ENCODE data around the gene OCSTAMP. TPM values are rescaled to one million over a fixed set of nuclear protein-coding genes. Genes with fewer than 3 reads are reported as not detected.
A peak's percentile ranks its signal among the peaks of the same experiment; 100 is the strongest.

Gene OCSTAMP
- polyA plus RNA-seq, 1 donor from 2014 or later: not detected

DNA sequence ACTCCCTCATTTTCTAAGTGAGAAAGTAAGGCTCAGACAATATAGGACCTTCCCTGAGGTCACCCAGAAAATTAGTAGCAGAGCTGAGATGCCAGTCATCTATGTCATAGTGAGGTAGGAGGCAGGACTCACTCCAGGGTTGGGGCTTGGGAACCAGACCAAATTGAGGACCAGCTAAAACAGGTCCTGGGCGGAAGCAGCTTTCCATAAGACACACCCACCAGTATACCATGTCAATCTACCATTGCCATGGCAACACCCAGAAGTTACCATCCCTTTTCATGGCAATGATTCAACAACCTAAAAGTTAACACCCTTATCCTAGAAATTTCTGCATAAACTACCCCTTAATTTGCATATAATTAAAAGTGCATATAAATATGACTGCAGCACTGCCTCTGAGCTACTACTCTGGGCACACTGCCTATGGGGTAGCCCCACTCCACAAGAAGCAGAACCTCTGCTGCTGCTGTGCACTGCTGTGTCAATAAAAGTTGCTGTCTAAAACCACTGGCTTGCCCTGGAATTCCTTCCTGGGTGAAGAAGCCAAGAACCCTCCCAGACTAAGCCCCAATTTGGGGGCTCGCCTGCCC, 30.3 kb upstream of the OCSTAMP start:
- no peaks in the 10 kb centered on the region for H3K9me3 Mint-ChIP-seq
- H3K4me1 Mint-ChIP-seq: peaks cover 0 to 7% (median 0%) of the 10 kb centered on the region in 3 donors
- H3K4me3 Mint-ChIP-seq: no peak overlapping the region
- peaks cover 11% of the 10 kb centered on the region for H3K27me3 Mint-ChIP-seq
- H3K27ac Mint-ChIP-seq: no peak overlapping the region
- H3K36me3 Mint-ChIP-seq: no peaks in the 10 kb centered on the region

DNA sequence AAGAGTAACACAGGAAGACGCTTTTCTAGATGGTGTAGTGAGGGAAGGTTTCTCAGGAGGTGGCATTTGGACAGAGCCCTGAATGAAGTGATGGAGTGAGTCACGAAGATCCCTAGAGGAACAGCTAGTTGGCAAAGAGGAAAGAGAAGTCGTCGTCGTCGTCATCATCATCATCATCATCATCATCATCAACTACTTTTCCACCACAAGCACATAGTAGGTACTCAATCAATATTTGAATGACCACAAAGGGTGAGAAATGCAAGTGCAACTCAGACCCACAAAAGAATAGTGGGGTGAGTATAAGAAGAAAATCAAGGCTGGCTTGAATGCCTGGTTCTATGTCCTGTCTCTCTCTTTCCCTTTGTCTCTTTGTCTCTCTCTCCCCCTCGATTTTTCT, 28.3 kb upstream of the OCSTAMP start:
- peak overlapping the region in 1 of 4 donors; percentile 16 for H3K4me3 Mint-ChIP-seq
- peaks cover 0 to 9% (median 0%) of the 10 kb centered on the region in 3 donors for H3K4me1 Mint-ChIP-seq
- H3K27ac Mint-ChIP-seq: no peak overlapping the region
- peaks cover 12% of the 10 kb centered on the region for H3K27me3 Mint-ChIP-seq
- no peaks in the 10 kb centered on the region for H3K36me3 Mint-ChIP-seq
- H3K9me3 Mint-ChIP-seq: no peaks in the 10 kb centered on the region

DNA sequence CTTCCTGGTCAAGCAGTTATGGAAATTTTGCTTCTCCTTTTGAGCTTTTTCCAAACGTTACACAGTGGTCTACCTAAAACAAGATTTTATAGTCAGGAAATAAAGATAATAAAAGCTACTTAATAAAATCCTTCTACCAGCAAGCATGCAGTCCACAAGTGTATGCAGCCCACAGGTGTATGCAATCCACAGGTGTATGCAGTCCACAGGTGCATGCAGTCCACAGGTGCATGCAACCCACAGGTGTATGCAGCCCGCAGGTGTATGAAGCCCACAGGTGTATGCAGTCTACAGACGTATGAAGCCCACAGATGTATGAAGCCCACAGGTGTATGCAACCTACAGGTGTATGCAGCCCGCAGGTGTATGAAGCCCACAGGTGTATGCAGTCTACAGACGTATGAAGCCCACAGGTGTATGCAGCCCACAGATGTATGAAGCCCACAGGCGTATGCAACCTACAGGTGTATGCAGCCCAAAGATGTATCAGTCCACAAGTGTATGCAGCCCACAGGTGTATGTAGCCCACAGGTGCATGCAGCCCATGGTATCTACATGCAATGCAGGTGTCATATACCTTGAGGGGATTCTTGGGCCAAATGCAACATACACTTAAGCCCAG, 26.4 kb upstream of the OCSTAMP start:
- H3K36me3 Mint-ChIP-seq: no peaks in the 10 kb centered on the region
- H3K4me1 Mint-ChIP-seq: peaks cover 0 to 9% (median 0%) of the 10 kb centered on the region in 3 donors
- peaks cover 14% of the 10 kb centered on the region for H3K27me3 Mint-ChIP-seq
- H3K4me3 Mint-ChIP-seq: no peak overlapping the region
- H3K27ac Mint-ChIP-seq: no peak overlapping the region
- H3K9me3 Mint-ChIP-seq: peaks cover 0 to 2% (median 0%) of the 10 kb centered on the region in 3 donors

DNA sequence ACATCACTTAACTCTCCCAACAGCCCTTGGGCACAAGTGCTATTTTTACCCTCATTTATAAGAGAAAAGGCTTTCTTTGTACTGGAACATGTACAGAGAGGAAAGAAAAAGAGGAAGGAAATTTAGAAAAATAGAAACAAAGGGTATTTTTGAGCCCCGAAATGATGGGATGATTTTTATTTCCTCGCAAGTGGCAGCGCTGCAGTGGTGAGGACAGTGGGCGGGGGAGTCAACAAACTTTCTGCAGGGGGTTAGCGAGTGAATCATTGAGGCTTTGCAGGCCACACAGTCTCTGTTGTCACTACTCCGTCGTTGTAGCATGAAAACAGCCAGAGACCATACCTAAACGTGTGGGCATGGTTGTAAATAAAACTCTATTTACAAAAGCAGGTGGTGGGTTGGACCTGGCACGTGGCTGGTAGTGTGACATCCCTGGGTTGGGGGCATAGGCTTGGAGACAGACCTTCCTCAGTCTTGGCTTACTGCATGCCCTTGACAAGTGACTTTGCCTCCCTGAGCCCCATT, 25.5 kb upstream of the OCSTAMP start:
- Mint-ChIP-seq H3K27me3 (peaks cover 9% of the 10 kb centered on the region), H3K4me1 (peaks cover 0 to 9% (median 0%) of the 10 kb centered on the region in 3 donors), H3K36me3 (no peaks in the 10 kb centered on the region), H3K4me3 (no peak overlapping the region), H3K9me3 (peaks cover 0 to 2% (median 0%) of the 10 kb centered on the region in 3 donors), H3K27ac (no peak overlapping the region)

DNA sequence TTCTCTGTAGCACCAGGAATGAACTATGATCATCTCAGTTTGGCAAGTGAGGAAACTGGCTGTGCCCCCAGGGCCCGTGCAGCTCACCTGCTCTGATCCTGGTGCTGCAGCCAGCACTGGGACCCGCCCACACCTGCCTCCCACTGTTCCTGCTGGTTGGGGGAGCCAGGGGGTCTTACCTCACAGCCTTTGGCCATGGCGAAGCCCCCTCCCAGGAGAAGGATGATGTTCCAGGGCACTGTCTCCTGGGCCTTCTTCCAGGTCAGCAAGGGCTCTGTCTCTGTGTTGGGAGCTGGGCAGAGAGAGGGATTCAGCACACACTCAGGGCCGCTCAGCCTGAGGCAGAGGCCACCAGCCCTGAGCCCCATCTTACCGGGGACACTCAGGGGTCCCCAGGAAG, 24.9 kb upstream of the OCSTAMP start:
- peaks cover 9% of the 10 kb centered on the region for H3K27me3 Mint-ChIP-seq
- no peak overlapping the region for H3K27ac Mint-ChIP-seq
- peaks cover 0 to 9% (median 0%) of the 10 kb centered on the region in 3 donors for H3K4me1 Mint-ChIP-seq
- peaks cover 0 to 2% (median 0%) of the 10 kb centered on the region in 3 donors for H3K9me3 Mint-ChIP-seq
- no peaks in the 10 kb centered on the region for H3K36me3 Mint-ChIP-seq
- H3K4me3 Mint-ChIP-seq: no peak overlapping the region

DNA sequence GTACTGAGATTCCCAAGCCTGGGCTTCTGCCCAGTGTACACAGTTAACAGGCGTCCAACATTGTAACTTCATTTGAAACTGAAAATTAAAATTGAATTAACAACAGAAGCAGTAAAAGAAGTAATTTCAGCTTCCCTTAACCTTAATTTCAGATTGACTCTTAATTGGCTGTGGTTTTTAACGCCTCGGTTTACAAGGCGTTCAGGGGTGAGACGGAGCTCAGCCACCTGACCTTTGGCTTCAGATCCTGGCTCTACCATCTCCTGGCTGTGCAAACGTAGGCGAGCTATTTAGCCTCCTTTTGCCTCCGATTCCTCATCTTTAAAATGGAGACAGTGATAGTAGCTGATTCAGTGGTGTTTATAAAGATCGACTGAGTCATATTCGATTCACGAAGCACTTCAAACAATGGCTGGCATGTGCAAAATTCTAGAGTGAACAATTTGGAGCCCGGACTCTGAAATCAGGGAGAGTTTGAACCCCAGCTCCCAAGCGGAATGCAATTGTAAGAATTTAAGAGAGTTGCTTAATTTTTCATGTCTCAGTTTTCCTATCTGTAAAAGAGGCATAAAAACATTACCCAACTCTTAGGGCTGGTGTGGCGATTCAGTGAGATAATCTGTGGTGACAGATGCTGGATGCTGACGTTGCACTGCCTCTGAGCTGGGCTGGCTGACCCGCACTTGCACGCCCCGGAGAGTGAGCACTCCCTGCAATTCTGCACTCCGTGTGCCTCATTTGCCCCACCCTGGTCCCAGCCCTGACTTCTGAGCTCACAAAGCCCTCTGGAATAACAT, 23.5 kb upstream of the OCSTAMP start:
- Mint-ChIP-seq H3K9me3 (peaks cover 0 to 2% (median 0%) of the 10 kb centered on the region in 3 donors), H3K27me3 (peaks cover 9% of the 10 kb centered on the region), H3K4me3 (no peak overlapping the region), H3K27ac (no peak overlapping the region), H3K4me1 (peaks cover 0 to 9% (median 0%) of the 10 kb centered on the region in 3 donors), H3K36me3 (no peaks in the 10 kb centered on the region)

DNA sequence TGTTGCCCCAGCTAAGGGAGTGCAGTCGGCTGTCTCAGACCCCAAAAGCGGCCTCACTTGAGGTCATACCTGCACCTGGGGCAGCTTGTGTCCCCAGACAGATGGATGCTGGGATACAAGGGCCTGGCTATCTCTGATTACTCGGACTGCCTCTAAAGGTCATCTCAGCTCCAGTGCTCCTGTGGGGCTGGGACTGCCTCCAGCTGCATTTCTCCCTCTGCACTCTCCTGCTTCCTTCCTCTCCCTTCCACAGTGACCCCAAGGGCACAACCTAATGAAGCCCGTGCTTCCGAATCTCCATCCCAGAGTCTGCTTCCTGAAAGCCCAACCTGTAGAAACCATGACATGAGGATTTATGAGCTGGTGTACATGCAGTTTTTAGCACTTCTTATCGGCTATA, 22.8 kb upstream of the OCSTAMP start:
- H3K4me1 Mint-ChIP-seq: peaks cover 0 to 9% (median 0%) of the 10 kb centered on the region in 3 donors
- H3K27ac Mint-ChIP-seq: no peak overlapping the region
- no peaks in the 10 kb centered on the region for H3K36me3 Mint-ChIP-seq
- peaks cover 0 to 2% (median 0%) of the 10 kb centered on the region in 3 donors for H3K9me3 Mint-ChIP-seq
- H3K4me3 Mint-ChIP-seq: no peak overlapping the region
- peaks cover 9% of the 10 kb centered on the region for H3K27me3 Mint-ChIP-seq

DNA sequence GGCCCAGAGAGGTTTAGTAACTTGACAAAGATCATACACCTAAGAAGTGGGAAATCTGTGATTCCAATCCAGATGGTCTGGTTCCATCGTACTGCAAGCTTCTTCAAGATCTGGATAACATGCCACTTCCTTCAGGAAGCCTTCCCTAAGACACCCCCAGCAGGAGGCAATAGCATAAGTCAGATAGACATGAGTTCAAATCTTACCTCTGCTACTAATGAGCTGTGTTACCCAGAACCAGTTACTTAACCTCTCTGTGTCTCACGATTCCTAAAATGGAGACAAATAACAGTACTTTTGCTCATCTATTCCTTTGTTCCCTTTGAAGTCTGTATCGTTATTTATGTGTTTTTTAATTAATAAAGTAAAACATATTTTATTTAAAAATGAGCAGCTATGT, 22.3 kb upstream of the OCSTAMP start:
- H3K27ac Mint-ChIP-seq: no peak overlapping the region
- peaks cover 7% of the 10 kb centered on the region for H3K27me3 Mint-ChIP-seq
- H3K4me3 Mint-ChIP-seq: no peak overlapping the region
- H3K4me1 Mint-ChIP-seq: peaks cover 0 to 9% (median 0%) of the 10 kb centered on the region in 3 donors
- peaks cover 0 to 2% (median 0%) of the 10 kb centered on the region in 3 donors for H3K9me3 Mint-ChIP-seq
- H3K36me3 Mint-ChIP-seq: no peaks in the 10 kb centered on the region

DNA sequence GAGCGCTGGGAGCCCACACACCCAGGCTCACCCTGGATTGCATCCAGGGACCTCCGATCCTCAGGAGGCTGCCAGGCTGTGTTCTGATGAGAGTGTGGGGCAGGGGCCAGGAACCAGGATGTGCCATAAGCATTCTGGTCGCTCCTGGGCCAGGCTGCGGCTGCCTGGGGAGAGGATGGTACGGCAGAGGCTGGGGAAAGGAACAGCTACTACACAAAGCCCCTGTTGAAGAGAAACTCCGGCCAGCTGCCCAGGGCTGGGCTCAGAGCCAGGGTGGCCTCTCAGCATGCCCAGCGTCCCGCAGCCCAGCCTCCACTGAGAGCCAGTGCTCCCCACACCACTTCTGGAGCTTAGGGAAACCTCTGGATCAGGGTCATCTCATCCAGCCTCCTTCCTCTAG, 21.7 kb upstream of the OCSTAMP start:
- no peak overlapping the region for H3K4me3 Mint-ChIP-seq
- H3K9me3 Mint-ChIP-seq: peaks cover 0 to 2% (median 0%) of the 10 kb centered on the region in 3 donors
- peaks cover 7% of the 10 kb centered on the region for H3K27me3 Mint-ChIP-seq
- H3K36me3 Mint-ChIP-seq: no peaks in the 10 kb centered on the region
- peaks cover 0 to 9% (median 0%) of the 10 kb centered on the region in 3 donors for H3K4me1 Mint-ChIP-seq
- H3K27ac Mint-ChIP-seq: no peak overlapping the region

DNA sequence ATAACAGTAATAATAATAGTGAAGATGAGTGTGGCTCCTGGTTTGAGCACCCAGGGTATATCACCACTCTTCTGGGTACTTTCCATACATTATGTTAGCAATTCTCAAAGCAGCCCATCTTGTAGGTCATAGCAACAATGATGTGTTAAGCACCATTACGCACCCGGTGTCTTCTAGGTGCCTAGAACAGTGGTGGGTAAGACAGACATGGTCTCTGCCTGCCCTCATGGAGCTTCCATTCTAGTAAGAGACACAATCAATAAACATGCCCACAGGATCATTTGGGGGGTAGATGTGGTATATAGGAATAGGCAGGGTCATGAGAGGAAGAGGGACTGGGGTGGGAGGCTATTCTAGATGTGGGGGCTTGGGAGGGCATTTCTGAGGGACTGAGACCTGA, 21.0 kb upstream of the OCSTAMP start:
- no peak overlapping the region for H3K27ac Mint-ChIP-seq
- H3K36me3 Mint-ChIP-seq: no peaks in the 10 kb centered on the region
- H3K4me3 Mint-ChIP-seq: no peak overlapping the region
- H3K27me3 Mint-ChIP-seq: peaks cover 7% of the 10 kb centered on the region
- H3K4me1 Mint-ChIP-seq: peaks cover 0 to 9% (median 0%) of the 10 kb centered on the region in 3 donors
- H3K9me3 Mint-ChIP-seq: peaks cover 0 to 2% (median 0%) of the 10 kb centered on the region in 3 donors

DNA sequence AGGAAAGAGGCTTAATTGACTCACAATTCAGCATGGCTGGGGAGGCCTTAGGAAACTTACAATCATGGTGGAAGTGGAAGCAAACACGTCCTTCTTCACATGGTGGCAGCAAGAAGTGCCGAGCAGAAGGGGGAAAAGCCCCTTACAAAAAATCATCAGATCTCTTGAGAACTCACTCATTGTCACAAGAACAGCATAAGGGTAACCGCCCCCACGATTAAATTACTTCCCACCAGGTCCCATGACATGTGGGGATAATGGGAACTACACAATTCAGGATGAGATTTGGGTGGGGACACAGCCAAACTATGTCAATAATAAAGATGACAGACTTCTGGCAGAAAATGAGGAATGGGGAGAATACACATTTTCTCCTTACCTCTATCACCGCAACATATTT, 20.5 kb upstream of the OCSTAMP start:
- H3K4me1 Mint-ChIP-seq: peaks cover 0 to 4% (median 0%) of the 10 kb centered on the region in 3 donors
- no peak overlapping the region for H3K27ac Mint-ChIP-seq
- H3K27me3 Mint-ChIP-seq: peaks cover 6% of the 10 kb centered on the region
- peaks cover 0 to 2% (median 0%) of the 10 kb centered on the region in 3 donors for H3K9me3 Mint-ChIP-seq
- no peak overlapping the region for H3K4me3 Mint-ChIP-seq
- H3K36me3 Mint-ChIP-seq: no peaks in the 10 kb centered on the region

DNA sequence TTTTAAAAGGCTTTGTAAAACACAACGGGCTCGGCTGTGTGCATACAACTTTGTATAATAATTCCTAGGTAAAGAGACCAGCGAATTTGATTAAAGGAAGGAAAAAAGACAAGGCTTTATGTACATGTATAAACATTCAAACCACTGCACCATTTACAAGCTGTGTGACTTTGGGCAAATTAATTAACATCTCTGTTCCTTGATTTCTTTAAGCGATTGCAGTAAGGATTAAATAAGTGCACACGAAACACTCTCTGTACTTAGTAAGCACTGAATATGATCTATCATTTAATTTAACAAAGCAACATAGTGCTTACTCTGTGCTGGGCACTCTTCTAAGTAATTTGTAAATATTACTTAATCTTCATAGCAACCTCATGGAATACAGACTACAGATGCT, 19.5 kb upstream of the OCSTAMP start:
- Mint-ChIP-seq H3K4me3 (no peak overlapping the region), H3K4me1 (no peaks in the 10 kb centered on the region), H3K27me3 (peaks cover 10% of the 10 kb centered on the region), H3K9me3 (peaks cover 0 to 2% (median 0%) of the 10 kb centered on the region in 3 donors), H3K27ac (no peak overlapping the region), H3K36me3 (no peaks in the 10 kb centered on the region)

DNA sequence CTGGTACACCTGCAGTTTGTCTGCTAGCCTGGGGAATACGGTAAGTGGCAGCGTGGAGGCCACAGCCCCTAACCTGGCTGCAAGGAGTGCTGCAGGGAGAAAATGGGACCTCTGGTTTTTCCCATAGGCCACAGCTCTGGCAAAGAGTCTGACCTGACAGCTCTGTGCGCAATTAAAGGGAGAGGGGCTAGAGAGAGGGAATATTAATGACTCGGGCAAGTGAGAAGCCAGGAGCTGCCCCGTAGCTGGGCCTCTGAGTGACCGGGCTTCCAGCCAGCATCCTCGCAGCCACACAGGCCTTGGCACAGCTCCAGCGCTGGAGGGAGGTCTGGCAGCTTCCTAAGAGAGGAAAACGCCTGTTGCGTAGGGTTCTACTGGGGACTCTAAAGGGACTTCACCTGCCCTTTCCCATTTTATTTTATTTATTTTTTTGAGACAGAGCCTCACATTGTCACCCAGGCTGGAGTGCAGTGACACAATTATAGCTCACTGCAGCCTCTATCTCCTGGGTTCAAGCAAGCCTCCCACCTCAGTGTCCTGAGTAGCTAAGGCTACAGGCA, 18.2 kb upstream of the OCSTAMP start:
- H3K27ac Mint-ChIP-seq: no peak overlapping the region
- no peaks in the 10 kb centered on the region for H3K36me3 Mint-ChIP-seq
- H3K9me3 Mint-ChIP-seq: peaks cover 0 to 2% (median 0%) of the 10 kb centered on the region in 3 donors
- no peak overlapping the region for H3K4me3 Mint-ChIP-seq
- H3K4me1 Mint-ChIP-seq: no peaks in the 10 kb centered on the region
- H3K27me3 Mint-ChIP-seq: peaks cover 8% of the 10 kb centered on the region

DNA sequence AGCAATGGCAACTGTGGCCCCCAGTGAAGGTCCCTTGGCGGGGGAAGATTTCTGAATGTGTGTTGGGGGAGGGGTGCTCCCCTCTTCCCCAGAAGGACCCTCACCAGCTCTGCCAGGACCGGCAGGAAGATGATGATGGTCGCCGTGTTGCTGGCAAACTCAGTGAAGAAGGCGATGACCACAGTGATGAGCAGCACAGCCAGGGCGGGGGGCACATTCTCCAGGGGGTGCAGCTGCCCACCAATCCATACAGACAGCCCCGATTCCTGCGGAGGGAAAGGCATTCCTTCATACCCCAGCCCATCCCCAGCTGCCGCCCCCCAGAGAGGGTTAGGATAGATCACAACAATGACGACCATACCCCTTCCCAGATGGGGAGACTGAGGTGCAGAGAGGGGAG, 15.7 kb upstream of the OCSTAMP start:
- H3K36me3 Mint-ChIP-seq: no peaks in the 10 kb centered on the region
- H3K4me1 Mint-ChIP-seq: peaks cover 0 to under 1% (median 0%) of the 10 kb centered on the region in 3 donors
- H3K27me3 Mint-ChIP-seq: peaks cover 6% of the 10 kb centered on the region
- no peaks in the 10 kb centered on the region for H3K9me3 Mint-ChIP-seq
- H3K27ac Mint-ChIP-seq: no peak overlapping the region
- no peak overlapping the region for H3K4me3 Mint-ChIP-seq
